ENCODE results near the gene CADM1.

- TF ChIP-seq TAF1 (IDR thresholded peaks at IDR 0.05; ENCODE audit: borderline replicate concordance, insufficient read depth, low read length) (no peak), POLR2AphosphoS5 (IDR thresholded peaks at IDR 0.05; ENCODE audit: low read depth, low read length) (no peak), REST (IDR thresholded peaks at IDR 0.05; ENCODE audit: insufficient read depth in 1 of 2, low read depth in 2 of 2, low read length in 2 of 2) (no peak), SIN3A (IDR thresholded peaks at IDR 0.05; ENCODE audit: borderline replicate concordance, insufficient read depth, low read length) (no peak)
These were observed 158.4 kb downstream of the CADM1 start for GRCh38 chr11:115345840-115346239.

Measured in PFSK-1 (cell line).